Rectal smooth muscle tissue (tissue), 1 donor: ENCODE results near the gene ITPR2.

ENCODE experiments used
- H3K27ac ChIP-seq: one replicate; pipeline ENCODE4 v1.7.0; 2013; ENCODE audit warnings: low read depth, low read length, inconsistent platforms
- H3K27me3 ChIP-seq: one replicate; pipeline ENCODE4 v1.7.0; 2013; ENCODE audit warnings: low read length; ENCODE audit not compliant: control insufficient read depth, insufficient read depth
- H3K36me3 ChIP-seq: one replicate; pipeline ENCODE4 v1.7.0; 2013; ENCODE audit warnings: low read length; ENCODE audit not compliant: control insufficient read depth, insufficient read depth
- H3K4me1 ChIP-seq: one replicate; pipeline ENCODE4 v1.7.0; 2013; ENCODE audit warnings: low read length; ENCODE audit not compliant: control insufficient read depth, insufficient read depth
- H3K4me3 ChIP-seq: one replicate; pipeline ENCODE4 v1.7.0; 2013; ENCODE audit warnings: low read length
- H3K9ac ChIP-seq: one replicate; pipeline ENCODE4 v1.7.0; 2013; ENCODE audit warnings: low read length

Gene ITPR2

DNA sequence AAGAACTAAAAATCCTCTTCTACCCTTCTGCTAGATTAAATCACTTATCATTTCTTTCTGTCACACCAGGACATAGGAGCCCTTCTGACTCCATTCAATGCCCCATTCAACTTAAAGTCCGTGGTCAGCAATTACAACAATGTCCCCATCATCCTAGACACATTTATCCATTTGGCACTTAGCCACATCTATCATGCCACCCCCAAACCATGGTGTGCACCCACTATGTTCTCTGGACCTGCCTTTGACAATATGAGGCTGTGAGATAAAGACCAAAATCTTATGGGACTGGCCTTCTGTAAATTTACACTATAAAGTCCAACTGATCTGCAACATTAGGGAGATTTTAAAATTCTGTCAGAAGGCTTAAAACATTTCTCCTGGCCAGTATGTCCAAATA lies 533.2 kb downstream of the ITPR2 start:
- H3K27ac ChIP-seq, result peak overlapping the region; percentile 78
- H3K4me3 ChIP-seq, result no peak overlapping the region
- no peaks in the 10 kb centered on the region for H3K36me3 ChIP-seq
- no peak overlapping the region for H3K9ac ChIP-seq
- H3K4me1 ChIP-seq, result peaks cover 9% of the 10 kb centered on the region
- no peaks in the 10 kb centered on the region for H3K27me3 ChIP-seq

- H3K36me3 ChIP-seq, result no peaks in the 10 kb centered on the region
- no peaks in the 10 kb centered on the region for H3K27me3 ChIP-seq
- H3K4me3 ChIP-seq, result peak overlapping the region; percentile 19
- no peak overlapping the region for H3K9ac ChIP-seq
- H3K27ac ChIP-seq, result peak overlapping the region; percentile 78
- H3K4me1 ChIP-seq, result peaks cover 9% of the 10 kb centered on the region
Observed at GRCh38 chr12:26298785-26299621, 534.0 kb downstream of the ITPR2 start.

DNA sequence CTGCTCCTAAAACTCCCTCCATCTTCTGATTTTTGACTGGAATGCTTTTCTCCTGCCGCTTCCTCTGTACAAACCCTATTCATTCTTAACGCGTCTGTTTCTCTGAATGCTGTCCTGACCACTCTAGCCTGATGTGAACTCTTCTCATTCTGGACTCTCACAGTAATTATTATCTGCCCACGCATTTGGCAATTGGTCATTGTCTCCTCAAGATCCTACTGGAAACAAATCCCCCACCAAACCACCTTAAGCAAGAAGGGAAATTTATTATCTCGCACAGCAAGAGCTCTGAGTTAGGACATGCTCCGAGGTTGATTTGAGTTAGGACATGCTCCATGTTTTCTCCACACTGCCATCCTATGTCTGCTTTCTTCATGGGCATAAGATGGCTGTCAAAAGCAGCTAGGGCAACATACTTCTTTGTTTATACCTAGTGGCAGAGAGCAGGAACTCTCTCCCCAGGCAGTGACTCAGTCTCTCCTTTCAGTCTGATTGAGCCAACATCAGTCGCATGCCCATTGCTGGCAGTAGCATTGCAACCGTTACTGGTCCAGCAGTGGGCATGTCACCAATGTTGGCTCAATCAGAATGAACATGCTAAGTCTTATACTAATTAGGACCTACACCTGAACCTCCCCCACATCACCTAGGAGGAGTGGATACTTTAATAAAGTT lies 535.5 kb downstream of the ITPR2 start:
- H3K27ac ChIP-seq, result no peak overlapping the region
- no peaks in the 10 kb centered on the region for H3K36me3 ChIP-seq
- no peaks in the 10 kb centered on the region for H3K27me3 ChIP-seq
- peaks cover 9% of the 10 kb centered on the region for H3K4me1 ChIP-seq
- H3K4me3 ChIP-seq, result no peak overlapping the region
- no peak overlapping the region for H3K9ac ChIP-seq

GRCh38 chr12:26295001-26295400 lies 538.0 kb downstream of the ITPR2 start:
- H3K36me3 ChIP-seq, result no peaks in the 10 kb centered on the region
- no peak overlapping the region for H3K27ac ChIP-seq
- H3K4me3 ChIP-seq, result no peak overlapping the region

DNA sequence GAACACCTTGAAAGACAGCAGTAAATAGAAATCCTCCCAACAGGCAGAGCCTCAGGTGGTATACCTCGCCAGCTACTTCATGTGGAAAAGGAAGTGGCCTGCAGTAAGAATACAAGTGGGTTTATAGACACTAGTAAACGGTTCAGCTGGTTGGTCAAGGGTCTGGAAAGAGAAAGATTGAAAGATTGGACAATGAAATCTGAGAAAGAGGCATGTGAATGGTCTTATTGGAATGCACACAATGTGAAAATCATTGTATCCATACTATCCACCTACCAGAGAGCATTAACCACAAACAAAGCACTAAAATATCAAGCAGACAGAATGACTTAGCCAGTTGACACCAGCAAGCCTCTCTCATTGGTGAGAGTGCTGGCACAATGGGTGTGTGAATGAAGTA lies 539.4 kb downstream of the ITPR2 start:
- Histone ChIP-seq H3K27me3 (no peaks in the 10 kb centered on the region), H3K4me1 (peaks cover 1% of the 10 kb centered on the region), H3K4me3 (no peak overlapping the region), H3K36me3 (no peaks in the 10 kb centered on the region), H3K27ac (no peak overlapping the region), H3K9ac (no peak overlapping the region)

More at GRCh38 chr12:26295001-26295400, 538.0 kb downstream of the ITPR2 start:
- Histone ChIP-seq H3K27me3 (no peaks in the 10 kb centered on the region), H3K4me1 (peaks cover 9% of the 10 kb centered on the region), H3K9ac (no peak overlapping the region)

- H3K9ac ChIP-seq, result no peak overlapping the region
- no peak overlapping the region for H3K27ac ChIP-seq
- H3K4me3 ChIP-seq, result no peak overlapping the region
- H3K36me3 ChIP-seq, result no peaks in the 10 kb centered on the region
- H3K27me3 ChIP-seq, result no peaks in the 10 kb centered on the region
- H3K4me1 ChIP-seq, result peaks cover 2% of the 10 kb centered on the region
Observed at GRCh38 chr12:26292596-26292995, 540.4 kb downstream of the ITPR2 start.

DNA sequence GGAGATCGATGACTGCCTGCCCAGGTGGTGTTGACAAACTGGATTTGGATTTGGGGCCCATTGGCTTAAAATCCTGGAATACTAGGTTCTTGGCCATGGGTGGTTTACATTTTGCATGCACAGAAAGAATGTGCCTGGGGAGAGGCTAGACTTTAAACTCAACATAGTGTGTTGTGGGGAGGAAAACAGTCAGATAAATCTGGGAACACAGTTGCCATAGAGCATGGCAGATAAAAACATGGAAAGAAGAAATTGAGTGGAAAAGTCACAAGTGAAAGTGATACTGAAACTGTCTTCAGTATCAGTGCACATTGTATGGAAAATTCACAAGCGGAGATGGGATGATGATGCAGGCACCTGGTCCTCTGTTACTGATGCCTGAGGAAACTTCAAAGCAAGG lies 542.4 kb downstream of the ITPR2 start:
- Histone ChIP-seq H3K27ac (no peak overlapping the region), H3K4me1 (peaks cover 2% of the 10 kb centered on the region), H3K27me3 (no peaks in the 10 kb centered on the region)

GRCh38 chr12:26287671-26288381 lies 545.2 kb downstream of the ITPR2 start:
- no peak overlapping the region for H3K27ac ChIP-seq
- no peaks in the 10 kb centered on the region for H3K27me3 ChIP-seq
- no peak overlapping the region for H3K9ac ChIP-seq
- H3K4me3 ChIP-seq, result no peak overlapping the region
- H3K36me3 ChIP-seq, result no peaks in the 10 kb centered on the region
- H3K4me1 ChIP-seq, result peaks cover 2% of the 10 kb centered on the region

More for the DNA sequence above, 542.4 kb downstream of the ITPR2 start:
- H3K36me3 ChIP-seq, result no peaks in the 10 kb centered on the region
- H3K4me3 ChIP-seq, result no peak overlapping the region
- H3K9ac ChIP-seq, result no peak overlapping the region
